ENCODE results near the gene SSRP1.

- no peak for TF ChIP-seq POLR2A (IDR thresholded peaks at IDR 0.05; ENCODE audit: low read depth, low read length)
- no peak for TF ChIP-seq SPI1 (IDR thresholded peaks at IDR 0.05; ENCODE audit: low read depth, low read length)
- no peak for TF ChIP-seq TAF1 (IDR thresholded peaks at IDR 0.05; ENCODE audit: low read depth, low read length)
- TF ChIP-seq POLR2AphosphoS5 (IDR thresholded peaks at IDR 0.05; ENCODE audit: low read depth, low read length), result no peak
These were observed 7.0 kb upstream of the SSRP1 start for GRCh38 chr11:57342702-57343101.

Measured in GM12891 (cell line).